Measurements from ENCODE around the gene TPSAB1.

Gene TPSAB1

GRCh38 chr16:1261131-1261892 is 20.8 kb downstream of the TPSAB1 start:
- no peak overlapping the region for H3K4me3 ChIP-seq (ENCODE audit: low read depth, low read length)
- no peak for TF ChIP-seq CTCF (IDR thresholded peaks at IDR 0.05; ENCODE audit: low read depth, low read length)

GRCh38 chr16:1262210-1262845 is 21.8 kb downstream of the TPSAB1 start:
- H3K4me3 ChIP-seq (ENCODE audit: low read depth, low read length): no peak overlapping the region
- TF ChIP-seq CTCF (IDR thresholded peaks at IDR 0.05; ENCODE audit: low read depth, low read length): no peak

- TF ChIP-seq CTCF (IDR thresholded peaks at IDR 0.05; ENCODE audit: low read depth, low read length): no peak
- no peak overlapping the region for H3K4me3 ChIP-seq (ENCODE audit: low read depth, low read length)
Observed at GRCh38 chr16:1262846-1263221, 22.3 kb downstream of the TPSAB1 start.

- H3K4me3 ChIP-seq (ENCODE audit: low read depth, low read length): no peak overlapping the region
- no peak for TF ChIP-seq CTCF (IDR thresholded peaks at IDR 0.05; ENCODE audit: low read depth, low read length)
Observed at GRCh38 chr16:1263591-1264344, 23.3 kb downstream of the TPSAB1 start.

- no peak for TF ChIP-seq CTCF (IDR thresholded peaks at IDR 0.05; ENCODE audit: low read depth, low read length)
- H3K4me3 ChIP-seq (ENCODE audit: low read depth, low read length): no peak overlapping the region
Observed at GRCh38 chr16:1264345-1265089, 24.0 kb downstream of the TPSAB1 start.

- no peak overlapping the region for H3K4me3 ChIP-seq (ENCODE audit: low read depth, low read length)
- no peak for TF ChIP-seq CTCF (IDR thresholded peaks at IDR 0.05; ENCODE audit: low read depth, low read length)
Observed at GRCh38 chr16:1265090-1265630, 24.7 kb downstream of the TPSAB1 start.
